Thoracic aorta (tissue), 2 donors: ENCODE measurements around the gene BCAS3. TPM values are rescaled to one million over a fixed set of nuclear protein-coding genes. Genes with fewer than 3 reads are reported as not detected.

Experiments used
- ATAC-seq: fragments of 150-250 bp; one replicate; pipeline ENCODE4 v1.8.0; 2017; ENCODE audit warnings: low read depth; ENCODE audit not compliant: insufficient number of reproducible peaks, low FRiP score
- DNase-seq: peaks from one replicate; pipeline ENCODE4 v3.0.0-alpha.2; 2020; ENCODE audit warnings: low spot score
- H3K27ac ChIP-seq, 2 donors: fragments of 200-600 bp; sonication (generic); 1 replicate in 1 of 2; 2 replicates in 1 of 2; pipeline ENCODE4 v1.5.1; 2016; ENCODE audit warnings: mild to moderate bottlenecking in 2 of 2, moderate library complexity in 2 of 2
- H3K27me3 ChIP-seq: fragments of 200-600 bp; sonication (generic); replicated peaks from 2 replicates; pipeline ENCODE4 v1.6.0; 2016; ENCODE audit warnings: mild to moderate bottlenecking; ENCODE audit not compliant: insufficient read depth
- H3K36me3 ChIP-seq: fragments of 200-600 bp; sonication (generic); one replicate; pipeline ENCODE4 v1.5.1; 2016
- H3K4me1 ChIP-seq, 2 donors: fragments of 200-600 bp; sonication (generic); 1 replicate in 1 of 2; 2 replicates in 1 of 2; pipeline versions ENCODE4 v1.5.1 to v1.6.0; 2016; ENCODE audit warnings: low read depth in 2 of 2, mild to moderate bottlenecking in 1 of 2; ENCODE audit not compliant: control insufficient read depth in 1 of 2
- H3K4me3 ChIP-seq: fragments of 200-600 bp; sonication (generic); 2 replicates; pipeline ENCODE4 v1.5.1; 2016; ENCODE audit warnings: mild to moderate bottlenecking
- H3K9me3 ChIP-seq: fragments of 200-600 bp; sonication (generic); 2 replicates; pipeline ENCODE4 v1.5.1; 2016
- total RNA-seq, 2 donors: library from RNA; depleted of rRNA; stranded (reverse); fragments of >200 nt; gene quantifications; one replicate each; pipeline versions ENCODE4 v1.1.0 to v1.2.3, GENCODE V29; 2016
- TF ChIP-seq, protein P1 (sequence below): fragments of 200-600 bp; sonication (generic); IDR thresholded peaks from one replicate; pipeline ENCODE4 v1.5.1; 2019; ENCODE audit warnings: antibody characterized with exemption

The BCAS3 gene
- total RNA-seq, 2 donors from 2014 or later = 35.1 to 69.3 TPM

DNA sequence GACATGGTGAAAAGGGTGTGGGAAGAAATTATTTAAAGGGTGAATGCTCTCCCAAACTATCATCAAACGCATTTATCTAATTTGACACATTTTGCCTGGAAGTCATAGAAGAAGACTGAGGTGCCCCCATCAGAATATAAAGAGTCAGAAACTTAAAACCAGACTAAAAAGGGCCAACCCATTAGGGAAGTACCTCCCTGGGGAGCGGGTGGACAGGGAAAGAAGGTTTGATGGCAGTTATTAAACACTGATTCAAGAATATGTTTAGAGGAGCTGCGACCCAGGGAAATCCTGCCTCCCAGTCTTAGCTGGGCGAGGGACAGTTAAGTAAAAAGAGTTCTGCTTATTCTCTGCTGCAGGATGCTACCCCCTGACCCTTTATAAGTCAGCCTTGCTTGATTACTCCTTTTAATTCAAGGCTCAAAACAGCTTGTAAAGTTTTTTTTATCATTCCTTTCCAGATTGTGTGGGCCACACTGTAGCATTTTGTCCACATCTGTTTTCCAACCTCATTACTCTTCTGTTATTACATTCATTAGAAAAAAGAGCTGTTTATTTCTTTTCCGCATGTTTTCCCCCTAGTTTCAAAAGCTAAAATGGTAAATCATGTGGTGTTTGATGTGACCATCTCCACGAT is 583.5 kb downstream of the BCAS3 start:
- Histone ChIP-seq H3K27ac (peak overlapping the region; percentile 65 to 79), H3K4me3 (peak overlapping the region; percentile 6), H3K9me3 (no peaks in the 10 kb centered on the region), H3K4me1 (peaks cover 7 to 38% of the 10 kb centered on the region in 2 donors), H3K36me3 (no peaks in the 10 kb centered on the region), H3K27me3 (no peaks in the 10 kb centered on the region)
- ATAC-seq = no peak
- TF ChIP-seq, protein P1, sequence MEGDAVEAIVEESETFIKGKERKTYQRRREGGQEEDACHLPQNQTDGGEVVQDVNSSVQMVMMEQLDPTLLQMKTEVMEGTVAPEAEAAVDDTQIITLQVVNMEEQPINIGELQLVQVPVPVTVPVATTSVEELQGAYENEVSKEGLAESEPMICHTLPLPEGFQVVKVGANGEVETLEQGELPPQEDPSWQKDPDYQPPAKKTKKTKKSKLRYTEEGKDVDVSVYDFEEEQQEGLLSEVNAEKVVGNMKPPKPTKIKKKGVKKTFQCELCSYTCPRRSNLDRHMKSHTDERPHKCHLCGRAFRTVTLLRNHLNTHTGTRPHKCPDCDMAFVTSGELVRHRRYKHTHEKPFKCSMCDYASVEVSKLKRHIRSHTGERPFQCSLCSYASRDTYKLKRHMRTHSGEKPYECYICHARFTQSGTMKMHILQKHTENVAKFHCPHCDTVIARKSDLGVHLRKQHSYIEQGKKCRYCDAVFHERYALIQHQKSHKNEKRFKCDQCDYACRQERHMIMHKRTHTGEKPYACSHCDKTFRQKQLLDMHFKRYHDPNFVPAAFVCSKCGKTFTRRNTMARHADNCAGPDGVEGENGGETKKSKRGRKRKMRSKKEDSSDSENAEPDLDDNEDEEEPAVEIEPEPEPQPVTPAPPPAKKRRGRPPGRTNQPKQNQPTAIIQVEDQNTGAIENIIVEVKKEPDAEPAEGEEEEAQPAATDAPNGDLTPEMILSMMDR = no peak
- DNase-seq = no peak

DNA sequence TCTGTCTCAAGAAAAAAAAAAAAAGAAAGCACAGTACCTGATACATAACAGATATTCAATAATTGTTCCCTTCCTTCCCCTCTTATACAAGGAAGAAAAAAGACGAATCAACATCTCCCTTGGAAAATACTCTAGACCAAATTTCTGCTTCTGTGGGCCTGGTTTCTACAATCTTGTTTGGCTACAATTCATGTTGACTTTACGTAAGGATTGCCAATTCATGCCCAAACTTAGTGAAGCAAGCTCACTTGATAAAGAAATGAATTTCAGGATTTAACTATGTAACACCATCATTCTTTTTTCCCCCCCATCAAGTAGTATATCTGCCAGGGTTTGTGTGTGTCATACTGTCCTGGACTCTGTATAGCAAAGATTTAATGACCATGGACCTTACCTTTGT is 587.7 kb downstream of the BCAS3 start:
- no peaks in the 10 kb centered on the region for H3K9me3 ChIP-seq
- H3K27me3 ChIP-seq = no peaks in the 10 kb centered on the region
- H3K4me3 ChIP-seq = no peak overlapping the region
- TF ChIP-seq, protein P1 = no peak
- H3K27ac ChIP-seq = no peak overlapping the region
- peak; percentile 78 for ATAC-seq
- no peaks in the 10 kb centered on the region for H3K36me3 ChIP-seq
- peaks cover 7 to 27% of the 10 kb centered on the region in 2 donors for H3K4me1 ChIP-seq
- DNase-seq = no peak

DNA sequence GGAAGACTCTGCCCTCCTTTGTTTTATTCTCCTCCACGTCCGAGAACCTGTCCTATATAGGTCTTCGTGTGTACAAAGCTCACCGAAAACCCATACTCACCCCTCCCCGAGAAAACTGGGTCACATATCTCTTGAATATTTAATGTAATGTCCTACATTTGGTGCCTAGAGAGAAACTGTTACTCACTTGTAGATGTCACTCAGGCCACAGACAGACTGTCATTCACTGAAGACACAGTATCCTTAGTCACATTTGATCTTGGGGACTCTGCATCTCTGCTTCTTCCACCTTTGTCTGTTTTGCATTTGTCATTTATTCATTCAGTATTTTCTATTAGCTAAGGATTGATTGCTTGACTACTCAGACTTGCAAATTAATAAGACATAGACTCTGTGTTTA is 590.2 kb downstream of the BCAS3 start:
- H3K4me3 ChIP-seq = no peak overlapping the region
- H3K27ac ChIP-seq = no peak overlapping the region
- H3K4me1 ChIP-seq = peaks cover 0 to 15% of the 10 kb centered on the region in 2 donors
- DNase-seq (no peak), ATAC-seq (no peak)
- no peaks in the 10 kb centered on the region for H3K9me3 ChIP-seq
- no peaks in the 10 kb centered on the region for H3K36me3 ChIP-seq
- TF ChIP-seq, protein P1 = no peak
- H3K27me3 ChIP-seq = no peaks in the 10 kb centered on the region

DNA sequence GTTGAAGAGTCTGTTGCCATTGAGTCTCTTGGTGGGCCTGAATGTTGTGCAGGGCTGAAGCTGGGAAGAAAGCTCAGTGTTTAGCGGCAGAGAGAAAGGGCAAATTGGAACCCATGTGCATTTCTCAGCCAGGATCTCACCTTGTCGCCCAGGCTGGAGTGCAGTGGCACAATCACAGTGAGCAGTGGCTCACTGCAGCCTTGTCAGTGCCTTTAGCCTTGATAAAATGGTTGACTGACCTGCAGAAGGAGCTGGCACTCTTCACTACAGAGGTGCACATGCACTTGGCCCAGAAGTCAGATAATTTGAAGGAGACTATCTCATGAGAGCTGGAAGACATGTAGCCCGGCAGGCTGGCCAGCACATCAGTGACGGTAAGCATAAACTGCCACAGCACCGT is 597.7 kb downstream of the BCAS3 start:
- H3K36me3 ChIP-seq = no peaks in the 10 kb centered on the region
- no peak for ATAC-seq
- no peak overlapping the region for H3K27ac ChIP-seq
- TF ChIP-seq, protein P1 = no peak
- no peak for DNase-seq
- H3K27me3 ChIP-seq = no peaks in the 10 kb centered on the region
- H3K4me1 ChIP-seq = peaks cover 10 to 15% of the 10 kb centered on the region in 2 donors
- no peak overlapping the region for H3K4me3 ChIP-seq
- H3K9me3 ChIP-seq = no peaks in the 10 kb centered on the region

DNA sequence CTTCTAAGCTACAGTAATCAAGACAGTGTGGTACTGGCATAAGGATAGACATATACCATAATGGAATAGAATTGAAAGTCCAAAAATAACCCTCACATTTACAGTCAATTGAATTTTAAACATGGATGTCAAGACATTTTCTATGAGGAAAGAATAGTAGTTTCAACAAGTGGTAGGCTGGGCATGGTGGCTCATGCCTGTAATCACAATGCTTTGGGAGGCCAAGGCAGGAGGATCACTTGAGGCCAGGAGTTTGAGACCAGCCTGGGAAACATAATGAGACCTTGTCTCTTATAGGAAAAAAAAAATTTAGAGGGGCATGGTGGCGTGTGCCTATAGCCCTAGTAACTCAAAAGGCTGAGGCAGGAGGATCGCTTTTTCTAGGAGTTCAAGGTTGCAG is 599.2 kb downstream of the BCAS3 start:
- Histone ChIP-seq H3K36me3 (no peaks in the 10 kb centered on the region), H3K4me1 (peaks cover 10 to 15% of the 10 kb centered on the region in 2 donors), H3K9me3 (no peaks in the 10 kb centered on the region), H3K27ac (no peak overlapping the region), H3K4me3 (no peak overlapping the region), H3K27me3 (no peaks in the 10 kb centered on the region)
- ATAC-seq (no peak), DNase-seq (no peak)
- TF ChIP-seq, protein P1 = no peak
